Medulla oblongata (tissue), 1 donor: ENCODE data around the gene CFAP54.
"Not testable (repeated sequence)": the region's sequence is repeated elsewhere in the genome, so short reads cannot be mapped to it uniquely, and the experiment has no call there.

Source experiments
- DNase-seq: peaks from one replicate; pipeline ENCODE4 v3.0.0-alpha.2; 2015; ENCODE audit errors: extremely low spot score

CFAP54 gene

GRCh38 chr12:96474206-96474605, 15.2 kb upstream of the CFAP54 start:
- no peak for DNase-seq

GRCh38 chr12:96478011-96478410, 11.4 kb upstream of the CFAP54 start:
- no peak for DNase-seq

- DNase-seq = no peak
These were observed 7.3 kb upstream of the CFAP54 start for GRCh38 chr12:96482086-96482485.

GRCh38 chr12:96483116-96483515, 6.3 kb upstream of the CFAP54 start:
- DNase-seq = no peak

GRCh38 chr12:96486751-96487613, 2.4 kb upstream of the CFAP54 start:
- no peak for DNase-seq

GRCh38 chr12:96487634-96488033, 1.7 kb upstream of the CFAP54 start:
- DNase-seq = no peak

GRCh38 chr12:96493106-96493505, 3.7 kb downstream of the CFAP54 start:
- no peak for DNase-seq

- not testable (repeated sequence) for DNase-seq
These were observed 4.8 kb downstream of the CFAP54 start for GRCh38 chr12:96494154-96494553.

- DNase-seq = no peak
These were observed 5.8 kb downstream of the CFAP54 start for GRCh38 chr12:96495155-96495554.

- DNase-seq = no peak
These were observed 6.6 kb downstream of the CFAP54 start for GRCh38 chr12:96495841-96496545.

- no peak for DNase-seq
These were observed 7.6 kb downstream of the CFAP54 start for GRCh38 chr12:96496944-96497343.

- no peak for DNase-seq
These were observed 8.5 kb downstream of the CFAP54 start for GRCh38 chr12:96497855-96498254.

- DNase-seq = no peak
These were observed 11.3 kb downstream of the CFAP54 start for GRCh38 chr12:96500693-96501092.

- DNase-seq = no peak
These were observed 11.9 kb downstream of the CFAP54 start for GRCh38 chr12:96501133-96501761.

GRCh38 chr12:96501908-96502307, 12.5 kb downstream of the CFAP54 start:
- DNase-seq = no peak

- DNase-seq = no peak
These were observed 13.1 kb downstream of the CFAP54 start for GRCh38 chr12:96502477-96502876.

GRCh38 chr12:96502949-96503532, 13.7 kb downstream of the CFAP54 start:
- DNase-seq = no peak

- DNase-seq = no peak
These were observed 14.6 kb downstream of the CFAP54 start for GRCh38 chr12:96503976-96504375.

- no peak for DNase-seq
These were observed 17.4 kb downstream of the CFAP54 start for GRCh38 chr12:96506776-96507175.

- DNase-seq = no peak
These were observed 21.0 kb downstream of the CFAP54 start for GRCh38 chr12:96510306-96510764.

- DNase-seq = no peak
These were observed 23.8 kb downstream of the CFAP54 start for GRCh38 chr12:96513166-96513565.

GRCh38 chr12:96513681-96514080, 24.3 kb downstream of the CFAP54 start:
- no peak for DNase-seq
